HepG2 (cell line): Measurements from ENCODE around the gene RFFL. TPM values are rescaled to one million over a fixed set of nuclear protein-coding genes. Genes with fewer than 3 reads are reported as not detected.

Source experiments
- ATAC-seq: fragments of 200-7000 bp; cut with Tn5 transposase; 3 replicates; pipeline ENCODE4 v1.9.1; 2020; ENCODE audit warnings: mild to moderate bottlenecking, moderate library complexity
- BruUV-seq: library from RNA; stranded (reverse); fragments of 400-500 nt; replicated peaks from 2 replicates; lab custom pipeline; 2021; lab: Mats Ljungman, UMichigan
- CTCF ChIA-PET: fragments of 300-600 bp; formaldehyde crosslinking; extraction: SDS; loops from one replicate; lab custom pipeline; 2021; ENCODE audit warnings: low total read pairs, inconsistent platforms, low intra/inter-chr PET ratio; lab: Yijun Ruan, JAX
- POLR2A ChIA-PET: fragments of 350-600 bp; sonication (Branson Sonifier 250); formaldehyde crosslinking; loops from one replicate; lab custom pipeline; 2020; ENCODE audit warnings: antibody characterized with exemption, inconsistent platforms; lab: Yijun Ruan, JAX
- DNase-seq: peaks from one replicate; pipeline ENCODE4 v3.0.0-alpha.2; 2015; ENCODE audit warnings: low spot score
- FAIRE-seq: peaks from 3 replicates; lab custom pipeline; 2011; peaks lifted over from hg19 to GRCh38; lab: Jason Lieb, UNC
- H2AFZ ChIP-seq: one replicate; pipeline ENCODE4 v1.6.1; 2011; ENCODE audit warnings: low read length, inconsistent platforms
- H3K27ac ChIP-seq: fragments of 300-600 bp; 3 replicates; pipeline ENCODE4 v1.8.0; 2011; ENCODE audit warnings: mixed run types, mild to moderate bottlenecking, mixed read lengths, low read length, inconsistent platforms; ENCODE audit not compliant: insufficient read depth; ENCODE audit errors: extremely low read length
- H3K27me3 ChIP-seq, 2 experiments: fragments of 200-600 bp in 1 of 2; 2 replicates in 1 of 2; 3 replicates in 1 of 2; pipeline versions ENCODE4 v1.6.0 to v1.8.0; 2011; ENCODE audit warnings: low read length in 2 of 2, mild to moderate bottlenecking in 2 of 2, moderate library complexity in 2 of 2, inconsistent platforms in 1 of 2; ENCODE audit not compliant: insufficient read depth in 2 of 2, control insufficient read depth in 1 of 2
- H3K36me3 ChIP-seq, 2 experiments: fragments of 200-600 bp in 1 of 2; replicated peaks in 1 of 2; 2 replicates in 1 of 2; 3 replicates in 1 of 2; pipeline versions ENCODE4 v1.5.1 to v1.8.0; 2011; ENCODE audit warnings: low read length in 2 of 2, inconsistent platforms in 1 of 2; ENCODE audit not compliant: insufficient read depth in 2 of 2, control insufficient read depth in 1 of 2
- H3K4me1 ChIP-seq: 2 replicates; pipeline ENCODE4 v1.5.1; 2012; ENCODE audit warnings: low read length, inconsistent platforms; ENCODE audit not compliant: insufficient read depth
- H3K4me2 ChIP-seq: 2 replicates; pipeline ENCODE4 v1.6.0; 2011; ENCODE audit warnings: low read depth, low read length, inconsistent platforms
- H3K4me3 ChIP-seq, 3 experiments: fragments of 200-600 bp in 1 of 3; sonication (generic), shearing (Covaris generic) in 1 of 3; replicated peaks in 1 of 3; 2 replicates each; pipeline ENCODE4 v1.5.1; 2011 to 2016; ENCODE audit warnings: low read length in 3 of 3, inconsistent platforms in 2 of 3, low read depth in 2 of 3, mild to moderate bottlenecking in 2 of 3, control low read depth in 1 of 3, mixed read lengths in 1 of 3; ENCODE audit not compliant: insufficient read depth in 1 of 3
- H3K79me2 ChIP-seq: one replicate; pipeline ENCODE4 v1.6.1; 2011; ENCODE audit warnings: low read length, inconsistent platforms; ENCODE audit not compliant: insufficient read depth
- H3K9ac ChIP-seq: 2 replicates; pipeline ENCODE4 v1.6.0; 2011; ENCODE audit warnings: mild to moderate bottlenecking, low read depth, low read length, inconsistent platforms; ENCODE audit not compliant: insufficient read depth
- H3K9me3 ChIP-seq: 2 replicates; pipeline ENCODE4 v1.5.1; 2012; ENCODE audit warnings: mild to moderate bottlenecking, low read length
- H4K20me1 ChIP-seq: 2 replicates; pipeline ENCODE4 v1.6.0; 2011; ENCODE audit warnings: inconsistent platforms, mild to moderate bottlenecking, low read length, moderate library complexity; ENCODE audit not compliant: insufficient read depth
- AGO1 ChIP-seq: fragments of 200-400 bp; formaldehyde crosslinking; IDR thresholded peaks from 2 replicates; pipeline ENCODE4 v1.6.1; 2017; ENCODE audit warnings: mild to moderate bottlenecking, low read depth, low read length, moderate library complexity; ENCODE audit not compliant: poor library complexity, severe bottlenecking
- AGO2 ChIP-seq: fragments of 200-400 bp; formaldehyde crosslinking; optimal IDR thresholded peaks from 2 replicates; pipeline ENCODE3; 2017; ENCODE audit warnings: mild to moderate bottlenecking, low read depth, low read length, moderate library complexity
- HNRNPUL1 ChIP-seq: fragments of 200-400 bp; formaldehyde crosslinking; IDR thresholded peaks from 2 replicates; pipeline ENCODE4 v1.6.1; 2017; ENCODE audit warnings: low read depth, mild to moderate bottlenecking, low read length, moderate library complexity
- POLR2A ChIP-seq, 2 experiments: IDR thresholded peaks; 2 replicates each; pipeline ENCODE4 v1.6.1; 2011; ENCODE audit warnings: low read depth in 2 of 2, low read length in 2 of 2, mild to moderate bottlenecking in 1 of 2, moderate library complexity in 1 of 2; ENCODE audit not compliant: insufficient read depth in 1 of 2
- POLR2AphosphoS5 ChIP-seq: IDR thresholded peaks from 2 replicates; pipeline ENCODE4 v1.6.1; 2012; ENCODE audit warnings: low read depth, low read length
- RAD21 ChIP-seq: fragments of 450-650 bp; formaldehyde crosslinking; IDR thresholded peaks from 2 replicates; pipeline ENCODE4 v1.5.0; 2020; ENCODE audit warnings: mild to moderate bottlenecking
- RBM22 ChIP-seq: fragments of 200-400 bp; formaldehyde crosslinking; optimal IDR thresholded peaks from 2 replicates; pipeline ENCODE3; 2017; ENCODE audit warnings: mild to moderate bottlenecking, low read length, moderate library complexity
- WGBS: methylation state at CpG from one replicate; pipeline ENCODE4 v1.1.6; 2017; ENCODE audit warnings: low lambda C conversion rate; 5-methylcytosine and 5-hydroxymethylcytosine counted together
- in situ Hi-C: cut with HindIII; loops from 2 replicates; pipeline ENCODE4 v1.10.0; 2017; ENCODE audit warnings: low pct_unique_long_range_greater_than_20kb; ENCODE audit not compliant: extremely low pct_ligation_motif_present
- intact Hi-C: fragments of 100-400 bp; cut with micrococcal nuclease; formaldehyde crosslinking; loops from one replicate; pipeline ENCODE4 v1.10.0; 2022; ENCODE audit not compliant: unreplicated experiment
- polyA plus RNA-seq, 8 experiments: library from polyadenylated mRNA; depleted of rRNA in 3 of 8; stranded (reverse) in 7 of 8; unstranded in 1 of 8; fragments of >200 nt; fragmentation: Illumina TruSeq in 4 of 8; extraction: Trizol in 4 of 8; gene quantifications; 2 replicates each; pipeline versions ENCODE4 v1.2.1 to v1.2.3, GENCODE V29; 2011 to 2016; ENCODE audit warnings: low read depth in 4 of 8, missing spikeins in 1 of 8, mixed read lengths in 1 of 8; ENCODE audit not compliant: insufficient read depth in 1 of 8
- total RNA-seq, 5 experiments: library from RNA; depleted of rRNA; stranded (reverse); fragments of >200 nt; fragmentation: Illumina TruSeq; extraction: Trizol; gene quantifications; 2 replicates each; pipeline ENCODE4 v1.2.3, GENCODE V29; 2016; ENCODE audit warnings: low read depth in 1 of 5
- TF ChIP-seq, protein P1 (sequence below): IDR thresholded peaks from 2 replicates; pipeline ENCODE4 v1.6.1; 2016; ENCODE audit warnings: low read depth, borderline replicate concordance
- TF ChIP-seq, protein P2 (sequence below), 2 experiments: fragments of 450-650 bp in 1 of 2; sonication (generic) in 1 of 2; formaldehyde crosslinking in 1 of 2; IDR thresholded peaks; 2 replicates each; pipeline versions ENCODE4 v1.6.1 to v1.8.0; 2016 to 2022; ENCODE audit warnings: antibody characterized with exemption in 1 of 2, mild to moderate bottlenecking in 1 of 2, missing genetic modification reagents in 1 of 2

RFFL gene
- total and polyA plus RNA-seq, 2 of the 13 experiments (the other 11 are each of a cell fraction or from before 2014, with no cell fraction given): 24.3 to 48.6 TPM

DNA sequence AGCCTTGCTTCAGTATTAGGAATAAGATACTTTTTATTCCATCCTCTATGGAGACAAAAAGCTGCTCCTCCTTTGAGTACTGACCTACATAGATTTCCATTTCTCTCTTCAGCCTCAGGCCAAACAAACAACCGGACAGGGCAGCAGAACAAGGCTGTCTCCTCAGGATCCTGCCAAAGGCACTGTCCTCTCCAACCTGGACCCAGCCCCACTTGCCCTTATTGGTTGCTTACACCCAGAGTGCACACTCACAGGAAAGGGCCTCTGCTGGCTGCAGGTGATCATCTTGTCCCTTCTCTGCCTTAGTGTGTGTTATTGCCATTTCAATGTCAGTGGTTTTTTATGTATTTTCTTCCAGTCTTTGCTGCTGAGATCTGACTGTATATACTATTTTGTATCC lies 56.5 kb downstream of the RFFL start:
- H3K4me2 ChIP-seq: no peak overlapping the region
- no peaks in the 10 kb centered on the region for H3K27me3 ChIP-seq
- no peaks in the 10 kb centered on the region for H3K79me2 ChIP-seq
- no peaks in the 10 kb centered on the region for H3K4me1 ChIP-seq
- BruUV-seq: no TSS peak
- POLR2A ChIA-PET: no interaction called here
- no peak overlapping the region for H3K4me3 ChIP-seq
- DNase-seq: no peak
- CTCF ChIA-PET: no interaction called here
- in situ Hi-C loops (no loop called here), intact Hi-C loops (no loop called here)
- FAIRE-seq: no peak
- H3K9ac ChIP-seq: no peak overlapping the region
- H4K20me1 ChIP-seq: no peaks in the 10 kb centered on the region
- H3K27ac ChIP-seq: no peak overlapping the region
- no peak overlapping the region for H2AFZ ChIP-seq
- 86% methylated on average over 1 of the region's 1 CpG for WGBS
- no peak for ATAC-seq
- peaks cover 22 to 35% of the 10 kb centered on the region in 2 experiments for H3K36me3 ChIP-seq
- H3K9me3 ChIP-seq: no peaks in the 10 kb centered on the region
- TF ChIP-seq, protein P1, sequence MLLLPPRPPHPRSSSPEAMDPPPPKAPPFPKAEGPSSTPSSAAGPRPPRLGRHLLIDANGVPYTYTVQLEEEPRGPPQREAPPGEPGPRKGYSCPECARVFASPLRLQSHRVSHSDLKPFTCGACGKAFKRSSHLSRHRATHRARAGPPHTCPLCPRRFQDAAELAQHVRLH (CRISPR knock-in tag): no peak
- TF ChIP-seq AGO1: no peak
- TF ChIP-seq RBM22: peak; percentile 79

GRCh38 chr17:35006345-35006744 lies 57.2 kb downstream of the RFFL start:
- H3K4me3 ChIP-seq: no peak overlapping the region
- BruUV-seq: no TSS peak
- H3K27ac ChIP-seq: no peak overlapping the region
- FAIRE-seq: no peak
- no peak overlapping the region for H3K9ac ChIP-seq
- no peaks in the 10 kb centered on the region for H3K4me1 ChIP-seq
- intact Hi-C loops (no loop called here), in situ Hi-C loops (no loop called here)
- no peak for DNase-seq
- H3K79me2 ChIP-seq: no peaks in the 10 kb centered on the region
- peaks cover 19 to 34% of the 10 kb centered on the region in 2 experiments; a peak in 4 of 5 replicates for H3K36me3 ChIP-seq
- H2AFZ ChIP-seq: no peak overlapping the region
- no peaks in the 10 kb centered on the region for H4K20me1 ChIP-seq
- ChIA-PET POLR2A (interaction anchor here (1.6 kb wide), 1 partner anchor 57 kb away, joined by 3 read pairs; the partner anchor contains the start of gene RFFL), CTCF (no interaction called here)
- no peaks in the 10 kb centered on the region for H3K27me3 ChIP-seq
- WGBS: 94% methylated on average over 2 of the region's 4 CpGs
- no peak overlapping the region for H3K4me2 ChIP-seq
- ATAC-seq: no peak
- no peaks in the 10 kb centered on the region for H3K9me3 ChIP-seq
- TF ChIP-seq RBM22: peak; percentile 63
- peak; percentile 34 for TF ChIP-seq POLR2AphosphoS5
- no peak for TF ChIP-seq RAD21 (CRISPR knock-in tag)
- TF ChIP-seq, protein P2, sequence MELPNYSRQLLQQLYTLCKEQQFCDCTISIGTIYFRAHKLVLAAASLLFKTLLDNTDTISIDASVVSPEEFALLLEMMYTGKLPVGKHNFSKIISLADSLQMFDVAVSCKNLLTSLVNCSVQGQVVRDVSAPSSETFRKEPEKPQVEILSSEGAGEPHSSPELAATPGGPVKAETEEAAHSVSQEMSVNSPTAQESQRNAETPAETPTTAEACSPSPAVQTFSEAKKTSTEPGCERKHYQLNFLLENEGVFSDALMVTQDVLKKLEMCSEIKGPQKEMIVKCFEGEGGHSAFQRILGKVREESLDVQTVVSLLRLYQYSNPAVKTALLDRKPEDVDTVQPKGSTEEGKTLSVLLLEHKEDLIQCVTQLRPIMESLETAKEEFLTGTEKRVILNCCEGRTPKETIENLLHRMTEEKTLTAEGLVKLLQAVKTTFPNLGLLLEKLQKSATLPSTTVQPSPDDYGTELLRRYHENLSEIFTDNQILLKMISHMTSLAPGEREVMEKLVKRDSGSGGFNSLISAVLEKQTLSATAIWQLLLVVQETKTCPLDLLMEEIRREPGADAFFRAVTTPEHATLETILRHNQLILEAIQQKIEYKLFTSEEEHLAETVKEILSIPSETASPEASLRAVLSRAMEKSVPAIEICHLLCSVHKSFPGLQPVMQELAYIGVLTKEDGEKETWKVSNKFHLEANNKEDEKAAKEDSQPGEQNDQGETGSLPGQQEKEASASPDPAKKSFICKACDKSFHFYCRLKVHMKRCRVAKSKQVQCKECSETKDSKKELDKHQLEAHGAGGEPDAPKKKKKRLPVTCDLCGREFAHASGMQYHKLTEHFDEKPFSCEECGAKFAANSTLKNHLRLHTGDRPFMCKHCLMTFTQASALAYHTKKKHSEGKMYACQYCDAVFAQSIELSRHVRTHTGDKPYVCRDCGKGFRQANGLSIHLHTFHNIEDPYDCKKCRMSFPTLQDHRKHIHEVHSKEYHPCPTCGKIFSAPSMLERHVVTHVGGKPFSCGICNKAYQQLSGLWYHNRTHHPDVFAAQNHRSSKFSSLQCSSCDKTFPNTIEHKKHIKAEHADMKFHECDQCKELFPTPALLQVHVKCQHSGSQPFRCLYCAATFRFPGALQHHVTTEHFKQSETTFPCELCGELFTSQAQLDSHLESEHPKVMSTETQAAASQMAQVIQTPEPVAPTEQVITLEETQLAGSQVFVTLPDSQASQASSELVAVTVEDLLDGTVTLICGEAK (IDR thresholded peaks at IDR 0.05): no peak
- TF ChIP-seq, protein P2 (CRISPR knock-in tag; IDR thresholded peaks at IDR 0.05): no peak
- no peak for TF ChIP-seq HNRNPUL1
- 0 out of 4 replicates have a peak, but pooled peaks have one; percentile 6 to 28 for TF ChIP-seq POLR2A (IDR thresholded peaks at IDR 0.05; ENCODE audit: insufficient read depth in 1 of 2, low read depth in 2 of 2, low read length in 2 of 2)
- TF ChIP-seq AGO2: peak; percentile 48
